CD4-positive, alpha-beta T cell (primary cell): ENCODE data around the gene KIF5A. TPM values are rescaled to one million over a fixed set of nuclear protein-coding genes. Genes with fewer than 3 reads are reported as not detected.

Experiments used
- ATAC-seq: fragments of 200-7000 bp; cut with Tn5 transposase; one replicate; pipeline ENCODE4 v1.10.0; 2022; ENCODE audit warnings: mild to moderate bottlenecking; ENCODE audit not compliant: poor library complexity
- CTCF ChIA-PET: fragments of 350-600 bp; sonication (Branson Sonifier 250); formaldehyde crosslinking; loops from one replicate; lab custom pipeline; 2021; ENCODE audit warnings: antibody characterized with exemption, inconsistent platforms; lab: Charles Lee
- POLR2A ChIA-PET: fragments of 350-600 bp; sonication (Branson Sonifier 250); formaldehyde crosslinking; loops from one replicate; lab custom pipeline; 2021; ENCODE audit warnings: antibody characterized with exemption, inconsistent platforms; lab: Charles Lee
- DNase-seq, 14 experiments: peaks; one replicate each; pipeline ENCODE4 v3.0.0-alpha.2; 2013 to 2020; ENCODE audit warnings: mixed read lengths in 2 of 14
- H3K27ac ChIP-seq, 2 donors: one replicate each; pipeline versions ENCODE4 v1.5.1 to v1.7.0; 2013; ENCODE audit warnings: low read length in 2 of 2, low read depth in 1 of 2, mild to moderate bottlenecking in 1 of 2
- H3K27me3 ChIP-seq, 2 experiments: 1 replicate in 1 of 2; 2 replicates in 1 of 2; pipeline versions ENCODE4 v1.6.1 to v1.7.0; 2013; ENCODE audit warnings: low read length in 2 of 2, control low read depth in 1 of 2, mild to moderate bottlenecking in 1 of 2, moderate library complexity in 1 of 2; ENCODE audit not compliant: insufficient read depth in 2 of 2, control insufficient read depth in 1 of 2
- H3K36me3 ChIP-seq: one replicate; pipeline ENCODE4 v1.6.1; 2013; ENCODE audit warnings: low read length, control low read depth; ENCODE audit not compliant: insufficient read depth
- H3K4me1 ChIP-seq: one replicate; pipeline ENCODE4 v1.6.1; 2013; ENCODE audit warnings: low read length, control low read depth; ENCODE audit not compliant: insufficient read depth
- H3K4me3 ChIP-seq: one replicate; pipeline ENCODE4 v1.5.1; 2013; ENCODE audit warnings: mild to moderate bottlenecking, low read length, moderate library complexity
- H3K9me3 ChIP-seq, 2 experiments: 1 replicate in 1 of 2; 2 replicates in 1 of 2; pipeline versions ENCODE4 v1.6.1 to v1.7.0; 2013; ENCODE audit warnings: low read length in 2 of 2, mild to moderate bottlenecking in 2 of 2, control low read depth in 1 of 2, moderate library complexity in 1 of 2; ENCODE audit not compliant: control insufficient read depth in 1 of 2, insufficient read depth in 1 of 2
- H3K27ac Mint-ChIP-seq: one replicate; pipeline ENCODE4 v1.8.0; 2020; ENCODE audit warnings: mixed read lengths
- H3K27me3 Mint-ChIP-seq: one replicate; pipeline ENCODE4 v1.8.0; 2021; ENCODE audit warnings: mixed read lengths
- H3K36me3 Mint-ChIP-seq: one replicate; pipeline ENCODE4 v1.8.0; 2021; ENCODE audit warnings: low read depth, mixed read lengths
- H3K4me1 Mint-ChIP-seq: one replicate; pipeline ENCODE4 v1.8.0; 2021; ENCODE audit warnings: low read depth, mixed read lengths
- H3K4me3 Mint-ChIP-seq: one replicate; pipeline ENCODE4 v1.8.0; 2020; ENCODE audit warnings: mild to moderate bottlenecking, mixed read lengths
- H3K9me3 Mint-ChIP-seq: one replicate; pipeline ENCODE4 v1.8.0; 2020; ENCODE audit warnings: mixed read lengths
- CTCF ChIP-seq: fragments of 200-600 bp; IDR thresholded peaks from one replicate; pipeline ENCODE4 v1.8.0; 2022; ENCODE audit warnings: antibody characterized with exemption, mild to moderate bottlenecking
- intact Hi-C, 2 experiments: fragments of 100-400 bp; cut with DNase I in 1 of 2; cut with micrococcal nuclease in 1 of 2; formaldehyde crosslinking; loops; one replicate each; pipeline versions ENCODE4 v1.15.1 to v1.9.0; 2023 to 2025; cut with DNase I, micrococcal nuclease
- total RNA-seq, 174 experiments: library from RNA in 2 of 174; stranded (reverse) in 2 of 174; gene quantifications; one replicate each; pipeline ENCODE4 v1.2.3 and lab custom pipeline; 2021 to 2026

The KIF5A gene
- total RNA-seq, 2 experiments from 2014 or later: 0.39 to 0.47 TPM

GRCh38 chr12:57515408-57515933 is 34.4 kb upstream of the KIF5A start:
- ATAC-seq (no peak), DNase-seq (no peak)
- POLR2A ChIA-PET: no interaction called here
- Histone ChIP-seq H3K9me3 (no peaks in the 10 kb centered on the region), H3K4me1 (peaks cover 25% of the 10 kb centered on the region), H3K4me3 (no peak overlapping the region), H3K27ac (peak overlapping the region in 1 of 2 donors; percentile 9), H3K27me3 (no peaks in the 10 kb centered on the region), H3K36me3 (peaks cover 76% of the 10 kb centered on the region)
- H3K27ac Mint-ChIP-seq: peak overlapping the region; percentile 57
- peaks cover 88% of the 10 kb centered on the region for H3K36me3 Mint-ChIP-seq
- intact Hi-C loops: no loop called here
- H3K4me3 Mint-ChIP-seq: no peak overlapping the region
- TF ChIP-seq CTCF: no peak
- CTCF ChIA-PET: interaction anchor here (0.6 to 0.7 kb wide), 2 partner anchors 31 to 105 kb away, joined by 3 read pairs; partner anchors contain the start of gene DCTN2
- H3K27me3 Mint-ChIP-seq: no peaks in the 10 kb centered on the region
- no peaks in the 10 kb centered on the region for H3K9me3 Mint-ChIP-seq
- peaks cover 28% of the 10 kb centered on the region for H3K4me1 Mint-ChIP-seq

GRCh38 chr12:57515934-57516541 is 33.8 kb upstream of the KIF5A start:
- Mint-ChIP-seq H3K4me1 (peaks cover 34% of the 10 kb centered on the region), H3K27ac (peak overlapping the region; percentile 57), H3K36me3 (peaks cover 91% of the 10 kb centered on the region), H3K27me3 (no peaks in the 10 kb centered on the region), H3K9me3 (no peaks in the 10 kb centered on the region), H3K4me3 (peak overlapping the region; percentile 35)
- Histone ChIP-seq H3K36me3 (peaks cover 70% of the 10 kb centered on the region), H3K9me3 (no peaks in the 10 kb centered on the region), H3K27me3 (no peaks in the 10 kb centered on the region), H3K4me1 (peaks cover 30% of the 10 kb centered on the region), H3K4me3 (no peak overlapping the region), H3K27ac (no peak overlapping the region)
- no peak for ATAC-seq
- intact Hi-C loops: no loop called here
- CTCF ChIA-PET: no interaction called here
- DNase-seq: no peak
- TF ChIP-seq CTCF: no peak
- POLR2A ChIA-PET: interaction anchor here (0.7 to 1.0 kb wide), 2 partner anchors 39 to 149 kb away, joined by 3 read pairs; no protein-coding TSS in a partner anchor

DNA sequence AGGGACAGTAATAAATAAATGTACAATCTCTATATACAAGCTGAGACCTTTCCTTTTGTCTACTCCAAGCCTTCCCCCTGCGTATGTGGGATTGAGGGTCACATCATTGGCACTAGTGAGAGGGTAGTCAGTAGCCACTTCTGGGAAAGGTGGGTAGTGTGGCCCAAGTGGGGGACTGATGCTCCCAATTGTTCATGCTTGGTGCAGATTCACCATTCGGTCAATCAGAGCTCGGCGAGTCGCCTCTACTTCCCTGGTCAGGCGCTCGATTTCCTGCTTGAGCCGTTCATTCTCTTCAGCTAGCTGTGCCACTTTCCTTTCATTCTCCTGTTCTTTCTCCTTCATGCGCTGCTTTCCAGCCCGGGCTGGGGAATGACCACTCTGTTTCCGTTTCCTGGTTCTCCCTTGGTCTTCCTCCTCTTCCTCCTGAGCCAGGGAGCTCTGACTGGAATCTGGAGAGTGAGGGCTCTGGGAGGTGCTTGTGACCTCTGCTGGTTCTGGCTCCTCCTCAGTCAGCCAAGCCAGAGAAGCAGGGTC is 33.2 kb upstream of the KIF5A start:
- ATAC-seq (no peak), DNase-seq (no peak)
- Histone ChIP-seq H3K4me3 (no peak overlapping the region), H3K27ac (peak overlapping the region in 1 of 2 donors; percentile 11), H3K9me3 (no peaks in the 10 kb centered on the region), H3K27me3 (no peaks in the 10 kb centered on the region), H3K36me3 (peaks cover 64% of the 10 kb centered on the region), H3K4me1 (peaks cover 36% of the 10 kb centered on the region)
- Mint-ChIP-seq H3K36me3 (peaks cover 87% of the 10 kb centered on the region), H3K4me3 (peak overlapping the region; percentile 35), H3K27ac (peak overlapping the region; percentile 100), H3K9me3 (no peaks in the 10 kb centered on the region), H3K4me1 (peaks cover 40% of the 10 kb centered on the region), H3K27me3 (no peaks in the 10 kb centered on the region)
- ChIA-PET CTCF (no interaction called here), POLR2A (interaction anchor here (0.7 to 1.0 kb wide), 2 partner anchors 39 to 149 kb away, joined by 3 read pairs; no protein-coding TSS in a partner anchor)
- intact Hi-C loops: no loop called here
- TF ChIP-seq CTCF: no peak
